ENCODE data around the gene MSANTD1.

DNA sequence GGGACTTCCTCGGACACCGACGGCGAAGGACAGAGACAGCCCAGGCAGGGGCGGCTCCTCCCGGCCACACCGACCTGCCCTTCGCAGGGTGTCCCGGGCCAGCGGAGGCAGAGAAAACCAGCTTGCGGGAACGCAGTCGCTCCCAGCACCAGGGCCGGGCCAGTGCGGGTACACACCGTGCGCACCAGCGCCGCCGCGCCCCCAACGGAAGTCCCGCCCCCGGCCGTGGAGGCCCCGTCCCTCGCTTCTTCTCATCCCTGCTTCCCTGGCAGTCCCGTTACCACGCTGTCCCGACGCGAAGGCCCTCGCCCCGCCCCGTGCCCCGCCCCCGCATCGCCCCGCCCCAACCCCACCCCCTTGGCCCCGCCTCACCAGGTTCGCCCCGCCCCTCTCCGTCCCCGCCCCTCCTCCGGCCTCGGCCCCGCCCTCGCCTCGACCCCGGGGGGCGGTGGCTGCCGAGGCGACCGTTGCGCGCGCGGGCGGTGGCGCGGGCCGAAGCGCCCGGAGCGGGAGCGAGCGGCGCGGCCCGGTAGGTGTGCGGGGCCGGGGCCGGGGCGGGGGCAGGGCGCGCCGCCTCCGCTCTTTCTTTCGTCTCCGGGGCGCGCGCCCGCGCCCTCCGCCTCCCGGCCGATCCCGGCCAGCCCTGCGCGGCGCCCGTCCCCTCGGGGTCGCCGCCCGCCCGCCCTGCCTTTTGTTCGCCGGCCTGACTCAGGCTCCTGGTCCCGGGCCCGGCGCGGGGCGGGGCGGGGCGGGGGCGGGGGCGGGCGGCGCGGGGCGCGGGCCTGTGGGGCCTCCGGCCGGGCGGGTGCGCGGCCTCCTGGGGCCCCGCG, 43.8 kb downstream of the MSANTD1 start, which contains the start of gene RGS12:
- no peak for TF ChIP-seq PAX5 (IDR thresholded peaks at IDR 0.05; ENCODE audit: insufficient read depth, low read length, severe bottlenecking)
- TF ChIP-seq POLR2A (IDR thresholded peaks at IDR 0.05; ENCODE audit: low read depth, low read length): no peak
- TF ChIP-seq TAF1 (IDR thresholded peaks at IDR 0.05; ENCODE audit: low read depth, low read length): no peak
- no peak for TF ChIP-seq SPI1 (IDR thresholded peaks at IDR 0.05; ENCODE audit: low read depth, low read length)
